Activated T-helper 1 cell treated with Interleukin-2 at 50 U/mL for 16 hours (primary cell): ENCODE results near the gene PARD3B.
"Not testable (repeated sequence)": the region's sequence is repeated elsewhere in the genome, so short reads cannot be mapped to it uniquely, and the experiment has no call there.

Experiments used
- DNase-seq: peaks from one replicate; pipeline ENCODE4 v3.0.0-alpha.2; 2020; ENCODE audit warnings: low read depth

Gene PARD3B

GRCh38 chr2:205193125-205193835, 648.0 kb downstream of the PARD3B start:
- no peak for DNase-seq

- DNase-seq, result no peak
These were observed 648.6 kb downstream of the PARD3B start for GRCh38 chr2:205193836-205194228.

DNA sequence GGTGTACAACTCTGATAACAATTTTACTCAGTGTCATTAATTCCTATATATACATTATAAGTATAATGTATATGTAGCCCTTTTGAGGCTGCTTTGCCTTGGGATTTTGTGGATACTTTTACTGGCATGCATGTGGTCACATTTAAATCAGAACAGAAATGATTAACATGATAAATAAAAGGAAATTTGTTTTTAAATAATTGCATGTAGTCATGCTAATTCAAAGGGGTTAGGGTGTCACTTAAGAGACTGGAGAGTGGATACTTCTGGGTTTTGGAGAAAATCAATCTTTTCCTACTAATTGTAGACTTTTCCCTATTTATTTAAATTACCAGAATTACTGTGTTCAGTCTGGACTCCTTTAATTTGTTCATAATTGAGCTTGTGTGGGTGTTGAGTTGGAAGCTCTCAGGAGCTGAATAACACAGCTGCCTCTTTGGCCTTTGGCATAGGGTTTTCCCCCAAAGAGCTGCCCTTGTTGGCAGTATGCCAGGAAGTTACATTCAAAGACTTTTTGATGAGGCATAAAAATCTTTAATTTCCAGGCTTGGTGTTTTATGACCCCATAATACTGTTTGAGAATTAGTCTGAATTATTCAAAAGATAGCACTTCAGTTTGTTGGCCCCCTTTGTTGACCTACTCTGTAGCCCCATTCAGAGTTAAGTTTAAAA, 652.3 kb downstream of the PARD3B start:
- DNase-seq, result no peak

GRCh38 chr2:205198140-205198525, 652.9 kb downstream of the PARD3B start:
- DNase-seq, result no peak

DNA sequence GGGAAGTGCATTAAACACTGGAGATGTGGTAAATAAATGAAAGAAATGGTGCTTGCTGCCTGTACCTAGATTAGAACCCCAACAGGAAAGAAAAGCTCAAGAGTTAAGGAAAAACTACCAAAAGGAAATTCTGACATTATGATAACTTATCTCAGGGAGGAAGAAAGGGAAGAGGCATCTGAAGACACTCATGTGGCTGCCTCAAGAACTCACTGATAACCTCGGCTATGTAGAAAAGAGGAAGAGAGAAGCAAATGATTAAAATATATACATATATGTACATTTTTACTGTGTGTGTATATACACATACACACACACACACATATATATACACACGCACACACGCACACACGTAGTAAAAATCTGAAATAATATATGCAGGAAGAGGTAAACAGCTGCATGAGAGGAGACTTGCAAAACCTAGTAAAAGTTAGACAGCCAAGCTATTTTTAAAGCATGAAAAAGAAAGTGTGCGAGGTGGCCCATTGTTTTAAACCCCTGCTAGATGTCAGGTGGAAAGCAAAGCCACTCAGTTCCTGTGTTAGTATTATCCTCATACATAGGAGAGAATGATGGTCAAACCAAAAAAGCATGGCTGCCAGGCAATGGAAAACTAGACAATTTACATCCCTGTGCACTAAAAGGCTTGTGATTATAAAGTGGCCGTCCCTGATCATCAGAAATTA, 654.0 kb downstream of the PARD3B start:
- DNase-seq, result no peak

DNA sequence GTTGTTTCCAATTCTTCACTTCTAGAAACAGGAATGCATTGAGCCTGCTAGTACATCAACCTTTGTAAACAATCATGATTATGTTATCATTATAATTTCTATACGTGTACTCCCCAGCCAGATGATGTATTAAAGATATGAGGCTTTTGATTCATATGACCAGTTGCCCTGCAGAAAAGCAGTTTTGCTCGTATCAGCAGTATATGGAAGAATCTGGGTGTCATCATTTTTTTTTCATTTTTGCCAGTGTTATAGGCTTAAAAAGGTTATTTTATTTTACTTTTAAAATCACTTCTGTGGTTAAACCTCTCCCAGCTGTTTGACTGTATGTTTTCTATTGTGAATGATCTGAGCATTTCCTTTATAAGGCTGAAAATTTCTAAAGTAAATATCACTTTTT, 665.2 kb downstream of the PARD3B start:
- no peak for DNase-seq

GRCh38 chr2:205212357-205212756, 667.1 kb downstream of the PARD3B start:
- DNase-seq, result no peak

DNA sequence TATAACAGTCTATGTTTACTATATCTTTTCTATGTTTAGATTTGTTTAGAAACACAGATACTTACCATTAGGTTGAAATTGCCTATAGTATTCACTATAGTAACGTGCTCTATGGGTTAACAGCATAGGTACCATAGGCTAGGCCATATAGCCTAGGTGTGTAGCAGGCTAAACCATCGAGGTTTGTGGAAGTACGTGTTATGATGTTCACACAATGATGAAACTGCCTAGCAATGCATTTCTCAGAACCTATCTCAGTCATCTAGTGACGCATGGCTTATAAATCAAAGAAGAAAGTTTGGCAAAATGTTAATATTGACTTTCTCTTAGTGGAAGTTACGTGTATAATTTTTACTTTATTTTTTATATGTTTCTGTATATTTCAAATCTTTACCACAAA, 670.8 kb downstream of the PARD3B start:
- no peak for DNase-seq

GRCh38 chr2:205216580-205216979, 671.3 kb downstream of the PARD3B start:
- DNase-seq, result no peak

DNA sequence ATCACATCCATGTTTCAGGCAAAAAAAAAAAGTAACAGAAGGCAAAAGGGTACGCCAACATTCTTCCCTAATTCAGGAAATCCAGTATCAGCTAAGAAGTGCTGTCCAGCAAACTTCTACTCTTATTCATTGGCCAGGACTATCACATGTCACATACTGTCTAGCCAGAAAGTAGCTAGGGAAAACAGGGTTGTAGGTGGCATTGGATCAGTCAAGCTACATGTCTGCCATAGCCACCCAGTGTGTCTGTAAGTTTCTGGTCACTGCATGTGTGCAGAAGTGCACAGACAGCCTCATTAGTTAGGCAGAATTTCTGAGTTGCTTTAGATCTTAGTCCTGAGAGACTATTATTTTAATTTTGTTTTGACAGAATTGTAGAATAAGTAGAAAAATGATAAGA, 671.7 kb downstream of the PARD3B start:
- DNase-seq, result no peak

DNA sequence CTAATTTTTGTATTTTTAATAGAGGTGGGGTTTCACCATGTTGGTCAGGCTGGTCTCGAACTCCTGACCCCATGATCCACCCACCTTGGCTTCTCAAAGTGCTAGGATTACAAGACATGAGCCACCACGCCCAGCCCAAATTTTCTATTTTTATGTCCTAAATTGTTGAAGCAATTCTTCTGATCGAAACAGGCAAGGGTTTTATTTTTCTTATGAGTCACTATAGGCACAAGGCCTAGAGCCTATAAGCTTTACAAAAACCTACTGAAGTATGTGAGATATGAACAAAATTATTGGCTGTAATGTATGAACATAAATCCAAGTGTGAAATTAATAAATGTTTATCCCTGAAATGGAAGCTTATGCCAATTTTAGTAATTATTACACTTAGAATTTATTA, 672.8 kb downstream of the PARD3B start:
- DNase-seq, result no peak

- not testable (repeated sequence) for DNase-seq
These were observed 673.5 kb downstream of the PARD3B start for GRCh38 chr2:205218816-205219215.

GRCh38 chr2:205220559-205220958, 675.3 kb downstream of the PARD3B start:
- no peak for DNase-seq

GRCh38 chr2:205232086-205232485, 686.8 kb downstream of the PARD3B start:
- DNase-seq, result no peak

- no peak for DNase-seq
These were observed 690.2 kb downstream of the PARD3B start for GRCh38 chr2:205235434-205235833.

DNA sequence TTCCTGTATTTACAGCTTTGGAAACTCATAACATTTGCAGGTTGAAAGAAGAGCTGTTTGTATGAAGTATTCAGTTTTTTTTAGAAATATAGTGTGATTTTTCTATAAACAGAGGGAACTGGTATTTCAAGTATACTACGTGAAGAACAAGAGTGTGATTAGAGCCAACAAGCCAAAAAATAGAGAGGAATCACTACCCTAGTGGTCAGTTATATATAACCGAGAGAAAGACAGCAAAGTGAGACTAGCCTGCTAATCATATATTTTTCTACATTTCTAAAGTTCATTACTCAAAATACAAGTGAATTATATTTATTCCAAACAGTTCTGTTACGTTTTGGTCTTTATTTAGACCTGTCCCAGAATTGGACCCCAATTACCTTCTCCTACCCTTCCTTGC, 692.2 kb downstream of the PARD3B start:
- DNase-seq, result no peak

DNA sequence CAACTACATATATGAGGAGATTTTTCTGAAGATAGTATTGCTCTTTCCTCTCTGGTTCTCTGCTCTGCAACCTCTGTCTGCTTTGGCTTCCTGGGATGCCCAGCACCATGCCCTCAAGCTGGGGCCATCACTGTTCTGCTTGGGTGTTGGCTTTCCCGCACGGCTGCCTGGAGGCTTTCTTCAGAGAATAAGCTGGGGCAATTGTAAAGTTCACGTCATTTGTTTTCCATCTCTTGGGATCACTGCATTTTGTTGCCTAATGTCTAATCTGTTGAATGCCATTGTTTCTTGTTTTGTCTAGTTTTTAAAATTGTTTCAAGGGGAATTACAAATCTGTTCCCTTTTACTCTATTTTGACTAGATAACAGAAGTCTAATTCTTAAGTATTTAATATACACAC, 699.7 kb downstream of the PARD3B start:
- no peak for DNase-seq

DNA sequence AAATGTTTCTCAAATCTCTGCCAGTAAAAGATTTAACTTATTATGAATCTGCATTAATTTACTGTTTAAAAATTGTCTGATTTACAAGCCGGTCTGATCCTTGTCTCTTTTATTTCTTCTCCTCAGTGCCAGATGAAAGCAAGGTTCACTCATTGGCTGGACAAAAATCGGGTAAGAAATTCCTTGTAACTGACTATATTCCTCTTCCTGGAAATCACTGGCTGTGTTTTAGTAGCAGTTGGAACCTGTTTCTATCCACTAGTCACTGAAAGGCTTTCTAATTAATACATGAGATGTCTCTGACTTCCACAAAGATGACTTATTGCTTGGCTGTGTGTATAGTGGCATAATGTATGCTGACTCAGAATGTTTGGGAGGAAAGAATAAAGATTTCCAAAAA, 700.4 kb downstream of the PARD3B start:
- no peak for DNase-seq

DNA sequence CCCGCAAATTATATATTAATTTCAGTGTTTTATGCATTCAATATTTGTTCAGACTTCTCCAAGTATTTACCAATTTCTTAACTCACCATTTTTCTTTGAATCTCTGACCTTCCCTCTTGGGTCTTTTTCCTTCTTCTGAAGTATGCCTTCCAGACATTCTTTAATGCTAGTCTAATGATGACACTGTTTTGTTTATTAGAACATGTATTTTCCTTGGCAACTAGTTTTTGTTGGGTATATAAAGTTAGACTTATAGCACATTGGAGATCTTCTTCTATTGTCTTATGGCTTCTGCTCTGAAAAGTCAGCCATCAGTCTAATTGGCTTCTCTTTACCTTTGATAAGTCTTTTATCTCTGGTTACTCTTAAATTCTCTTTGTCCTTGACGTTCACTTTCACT, 713.8 kb downstream of the PARD3B start:
- no peak for DNase-seq

GRCh38 chr2:205261516-205262020, 716.3 kb downstream of the PARD3B start:
- no peak for DNase-seq

DNA sequence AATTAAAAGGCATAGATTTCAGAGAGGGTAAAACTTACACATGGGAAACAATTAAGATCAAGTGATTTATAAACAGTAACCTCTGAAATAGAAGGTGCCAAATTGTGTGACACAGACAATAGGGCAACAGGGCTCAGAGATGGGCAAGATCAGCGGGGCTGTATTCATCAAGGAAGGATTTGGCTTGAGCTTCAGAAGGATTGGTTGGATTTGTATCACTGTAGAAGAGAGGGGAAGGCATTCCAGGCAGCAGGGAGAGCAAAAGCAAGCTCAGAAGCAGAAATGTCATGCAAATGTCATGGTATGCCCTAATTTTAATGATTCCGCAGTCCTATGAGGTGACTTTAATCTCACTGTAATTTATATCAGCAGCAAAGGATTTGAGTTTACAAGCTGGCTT, 722.0 kb downstream of the PARD3B start:
- no peak for DNase-seq

- no peak for DNase-seq
These were observed 725.4 kb downstream of the PARD3B start for GRCh38 chr2:205270689-205271088.

- DNase-seq, result no peak
These were observed 727.9 kb downstream of the PARD3B start for GRCh38 chr2:205273148-205273547.
